Activated CD8-positive, alpha-beta memory T cell treated with anti-CD3 and anti-CD28 coated beads, Interleukin-2, amount 50 U/mL, for 48 hours (primary cell): ENCODE measurements around the gene PITPNM3.
"Not testable (repeated sequence)": the region's sequence is repeated elsewhere in the genome, so short reads cannot be mapped to it uniquely, and the experiment has no call there.

ENCODE experiments used
- DNase-seq: peaks from one replicate; pipeline ENCODE4 v3.0.0-alpha.2; 2020

Gene PITPNM3

GRCh38 chr17:6497496-6498221 is 58.7 kb downstream of the PITPNM3 start:
- peak; percentile 37 for DNase-seq

GRCh38 chr17:6496640-6497441 is 59.5 kb downstream of the PITPNM3 start:
- peak; percentile 46 for DNase-seq

GRCh38 chr17:6496116-6496481 is 60.3 kb downstream of the PITPNM3 start:
- DNase-seq: peak; percentile 48

- DNase-seq: peak; percentile 47
Measured at GRCh38 chr17:6495450-6496115, 60.8 kb downstream of the PITPNM3 start.

GRCh38 chr17:6494239-6494941 is 62.0 kb downstream of the PITPNM3 start:
- no peak for DNase-seq

GRCh38 chr17:6492892-6493674 is 63.3 kb downstream of the PITPNM3 start:
- no peak for DNase-seq

- DNase-seq: no peak
Measured at GRCh38 chr17:6491071-6491700, 65.2 kb downstream of the PITPNM3 start.

GRCh38 chr17:6489016-6489550 is 67.3 kb downstream of the PITPNM3 start:
- DNase-seq: no peak

GRCh38 chr17:6488008-6488539 is 68.3 kb downstream of the PITPNM3 start:
- DNase-seq: no peak

GRCh38 chr17:6487251-6488007 is 68.9 kb downstream of the PITPNM3 start:
- no peak for DNase-seq

- no peak for DNase-seq
Measured at GRCh38 chr17:6485646-6486412, 70.5 kb downstream of the PITPNM3 start.

GRCh38 chr17:6483507-6483906 is 72.8 kb downstream of the PITPNM3 start:
- DNase-seq: no peak

- DNase-seq: not testable (repeated sequence)
Measured at GRCh38 chr17:6482796-6483195, 73.6 kb downstream of the PITPNM3 start.

- no peak for DNase-seq
Measured at GRCh38 chr17:6482105-6482455, 74.3 kb downstream of the PITPNM3 start.

GRCh38 chr17:6480303-6480675 is 76.1 kb downstream of the PITPNM3 start:
- no peak for DNase-seq

GRCh38 chr17:6479622-6480302 is 76.6 kb downstream of the PITPNM3 start:
- no peak for DNase-seq

- no peak for DNase-seq
Measured at GRCh38 chr17:6478486-6478885, 77.9 kb downstream of the PITPNM3 start.

GRCh38 chr17:6477831-6478383 is 78.4 kb downstream of the PITPNM3 start:
- no peak for DNase-seq

- no peak for DNase-seq
Measured at GRCh38 chr17:6476810-6477179, 79.6 kb downstream of the PITPNM3 start.
